ENCODE data around the gene CCDC167.

DNA sequence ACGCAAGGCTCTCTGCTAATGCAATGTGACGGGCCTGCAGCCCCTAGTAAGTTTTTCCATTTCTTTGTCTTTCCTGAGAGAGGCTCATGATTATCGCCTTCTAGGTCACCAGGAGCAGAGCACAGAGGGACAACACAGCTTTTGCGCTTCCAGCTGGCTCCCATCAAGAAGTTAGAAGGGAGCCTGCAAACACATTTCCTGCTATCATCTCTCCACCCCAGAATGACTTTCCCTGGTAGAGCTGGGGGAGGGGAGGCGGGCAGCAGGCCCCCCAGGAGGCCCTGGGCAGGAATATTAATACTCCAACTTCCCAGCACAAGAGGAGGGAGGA, 35.7 kb upstream of the CCDC167 start:
- TF ChIP-seq POLR2A (IDR thresholded peaks at IDR 0.05; ENCODE audit: low read length) (no peak), GATA1 (IDR thresholded peaks at IDR 0.05; ENCODE audit: low read depth, low read length) (no peak)

Data from erythroblast (primary cell).